ENCODE results near the gene ME1. TPM values are rescaled to one million over a fixed set of nuclear protein-coding genes. Genes with fewer than 3 reads are reported as not detected.

ME1 gene
- total RNA-seq, 1 donor from 2014 or later = 7.9 TPM

GRCh38 chr6:83385473-83385872, 45.4 kb downstream of the ME1 start:
- H3K36me3 Mint-ChIP-seq (ENCODE audit: insufficient read depth) = no peaks in the 10 kb centered on the region
- H3K27ac Mint-ChIP-seq = no peak overlapping the region
- no peak for DNase-seq (ENCODE audit: low spot score, unreplicated experiment)
- no peak for TF ChIP-seq CTCF (IDR thresholded peaks at IDR 0.05; ENCODE audit: unreplicated experiment)
- peaks cover 2% of the 10 kb centered on the region for H3K4me1 Mint-ChIP-seq (ENCODE audit: low read depth)
- H3K4me3 Mint-ChIP-seq (ENCODE audit: low read depth) = no peak overlapping the region
- H3K27me3 Mint-ChIP-seq = no peaks in the 10 kb centered on the region
- no peaks in the 10 kb centered on the region for H3K9me3 Mint-ChIP-seq (ENCODE audit: low read depth)

DNA sequence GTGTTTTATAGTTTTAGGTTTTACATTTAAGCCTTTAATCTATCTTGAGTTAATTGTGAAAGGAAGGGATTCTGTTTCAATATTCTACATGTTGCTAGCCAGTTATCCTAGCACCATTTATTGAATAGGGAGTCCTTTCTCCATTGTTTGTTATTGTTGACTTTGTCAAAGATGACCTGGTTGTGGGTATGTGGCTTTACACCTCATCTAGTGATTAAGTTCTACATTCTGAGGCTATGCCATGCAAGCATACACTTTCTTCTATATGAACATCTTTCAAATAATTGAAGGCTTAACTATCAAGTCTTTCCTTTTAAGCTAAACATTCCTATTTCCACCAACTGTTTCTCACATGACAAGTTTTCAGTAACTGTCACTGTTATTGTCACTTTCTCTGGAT, 46.1 kb downstream of the ME1 start:
- peaks cover 2% of the 10 kb centered on the region for H3K4me1 Mint-ChIP-seq (ENCODE audit: low read depth)
- no peak overlapping the region for H3K4me3 Mint-ChIP-seq (ENCODE audit: low read depth)
- TF ChIP-seq CTCF (IDR thresholded peaks at IDR 0.05; ENCODE audit: unreplicated experiment) = no peak
- no peak for DNase-seq (ENCODE audit: low spot score, unreplicated experiment)
- no peaks in the 10 kb centered on the region for H3K9me3 Mint-ChIP-seq (ENCODE audit: low read depth)
- H3K27ac Mint-ChIP-seq = no peak overlapping the region
- H3K27me3 Mint-ChIP-seq = no peaks in the 10 kb centered on the region
- H3K36me3 Mint-ChIP-seq (ENCODE audit: insufficient read depth) = no peaks in the 10 kb centered on the region

GRCh38 chr6:83381949-83382348, 48.9 kb downstream of the ME1 start:
- Mint-ChIP-seq H3K4me3 (ENCODE audit: low read depth) (no peak overlapping the region), H3K4me1 (ENCODE audit: low read depth) (peaks cover 2% of the 10 kb centered on the region), H3K27me3 (no peaks in the 10 kb centered on the region), H3K36me3 (ENCODE audit: insufficient read depth) (no peaks in the 10 kb centered on the region), H3K27ac (no peak overlapping the region), H3K9me3 (ENCODE audit: low read depth) (no peaks in the 10 kb centered on the region)
- TF ChIP-seq CTCF (IDR thresholded peaks at IDR 0.05; ENCODE audit: unreplicated experiment) = no peak
- no peak for DNase-seq (ENCODE audit: low spot score, unreplicated experiment)

DNA sequence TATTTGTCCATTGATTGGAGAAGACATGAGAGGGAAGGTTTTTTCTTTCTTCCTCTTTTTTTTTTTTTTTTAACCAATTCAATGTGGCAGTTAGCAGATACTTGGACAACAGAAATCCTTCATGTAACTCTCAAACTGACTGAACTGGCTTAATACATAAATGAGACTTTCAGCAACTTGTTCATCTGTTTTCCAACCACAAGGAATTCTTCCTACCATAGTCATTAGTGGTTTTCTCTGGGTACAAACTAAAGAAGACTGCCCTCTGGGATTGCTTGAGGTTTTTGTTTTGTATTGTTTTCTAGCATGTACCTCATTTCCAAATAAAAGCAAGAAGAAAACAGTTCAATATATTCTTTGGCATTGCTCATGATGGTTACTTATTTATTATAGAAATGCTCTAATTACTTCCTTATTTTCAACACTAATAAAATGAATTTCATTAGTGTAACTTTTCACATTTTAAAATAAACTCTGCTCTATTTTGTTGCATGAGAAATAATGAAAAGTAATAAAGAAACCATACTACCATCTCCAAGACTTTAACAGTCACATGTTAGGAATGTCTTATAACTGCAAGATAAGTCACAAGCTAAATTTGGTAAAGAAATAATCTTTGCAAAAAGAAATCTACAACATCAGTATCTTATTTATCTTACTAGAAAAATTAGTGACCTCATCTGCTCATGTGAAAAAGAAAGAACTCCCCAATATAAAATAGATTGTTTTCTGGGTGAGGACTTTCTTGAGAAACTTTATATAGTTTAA, 52.0 kb downstream of the ME1 start:
- no peak for DNase-seq (ENCODE audit: low spot score, unreplicated experiment)

GRCh38 chr6:83371423-83371822, 59.4 kb downstream of the ME1 start:
- no peak overlapping the region for H3K27ac Mint-ChIP-seq
- DNase-seq (ENCODE audit: low spot score, unreplicated experiment) = no peak
- no peaks in the 10 kb centered on the region for H3K4me1 Mint-ChIP-seq (ENCODE audit: low read depth)
- no peak for TF ChIP-seq CTCF (IDR thresholded peaks at IDR 0.05; ENCODE audit: unreplicated experiment)
- no peaks in the 10 kb centered on the region for H3K27me3 Mint-ChIP-seq
- H3K36me3 Mint-ChIP-seq (ENCODE audit: insufficient read depth) = peaks cover 3% of the 10 kb centered on the region
- H3K9me3 Mint-ChIP-seq (ENCODE audit: low read depth) = no peaks in the 10 kb centered on the region
- no peak overlapping the region for H3K4me3 Mint-ChIP-seq (ENCODE audit: low read depth)

More for the DNA sequence above, 52.0 kb downstream of the ME1 start:
- H3K4me1 Mint-ChIP-seq (ENCODE audit: low read depth) = peaks cover 2% of the 10 kb centered on the region
- no peak overlapping the region for H3K27ac Mint-ChIP-seq
- peaks cover 3% of the 10 kb centered on the region for H3K36me3 Mint-ChIP-seq (ENCODE audit: insufficient read depth)
- no peaks in the 10 kb centered on the region for H3K9me3 Mint-ChIP-seq (ENCODE audit: low read depth)
- no peak for TF ChIP-seq CTCF (IDR thresholded peaks at IDR 0.05; ENCODE audit: unreplicated experiment)
- no peak overlapping the region for H3K4me3 Mint-ChIP-seq (ENCODE audit: low read depth)
- H3K27me3 Mint-ChIP-seq = no peaks in the 10 kb centered on the region

Measured in progenitor cell of endocrine pancreas (in vitro differentiated cells).